Thyroid gland (tissue), 4 donors: ENCODE data around the gene LCNL1.

Experiments used
- CTCF ChIP-seq, 6 experiments: fragments of 200-600 bp in 3 of 6; fragments of 450-650 bp in 3 of 6; sonication (generic) in 3 of 6; IDR thresholded peaks; one replicate each; pipeline ENCODE4 v1.5.1; 2016 to 2019; ENCODE audit warnings: antibody characterized with exemption in 6 of 6, mild to moderate bottlenecking in 2 of 6, inconsistent platforms in 1 of 6, moderate library complexity in 1 of 6
- POLR2A ChIP-seq, 2 donors: fragments of 450-650 bp; IDR thresholded peaks; one replicate each; pipeline ENCODE4 v1.6.1; 2017; ENCODE audit warnings: antibody characterized with exemption in 2 of 2, mild to moderate bottlenecking in 2 of 2, moderate library complexity in 1 of 2

GRCh38 chr9:136935651-136936050, 47.1 kb upstream of the LCNL1 start:
- TF ChIP-seq CTCF (IDR thresholded peaks at IDR 0.05), result no peak
- TF ChIP-seq POLR2A (IDR thresholded peaks at IDR 0.05), result no peak
